HAP-1 (cell line): ENCODE measurements around the gene DIP2C.
A peak's percentile ranks its signal among the peaks of the same experiment; 100 is the strongest.
"Not testable (repeated sequence)": the region's sequence is repeated elsewhere in the genome, so short reads cannot be mapped to it uniquely, and the experiment has no call there.

Experiments used
- DNase-seq, 2 experiments: peaks; one replicate each; pipeline ENCODE4 v3.0.0-alpha.2; 2016 to 2020; ENCODE audit warnings: low spot score in 2 of 2
- H3K27me3 ChIP-seq: fragments of 250-450 bp; sonication (Bioruptor Pico); 2 replicates; pipeline ENCODE4 v1.5.1; 2020; ENCODE audit warnings: low read depth, mild to moderate bottlenecking, moderate library complexity
- H3K36me3 ChIP-seq: fragments of 250-450 bp; sonication (Bioruptor Pico); replicated peaks from 2 replicates; pipeline ENCODE4 v1.5.1; 2020; ENCODE audit warnings: mild to moderate bottlenecking
- H3K4me1 ChIP-seq: fragments of 250-450 bp; sonication (Bioruptor Pico); 2 replicates; pipeline ENCODE4 v1.5.1; 2020; ENCODE audit warnings: mild to moderate bottlenecking
- H3K4me3 ChIP-seq: fragments of 250-450 bp; sonication (Bioruptor Pico); 2 replicates; pipeline ENCODE4 v1.5.1; 2020; ENCODE audit warnings: mild to moderate bottlenecking, moderate library complexity
- H3K9me3 ChIP-seq: fragments of 250-450 bp; sonication (Bioruptor Pico); 2 replicates; pipeline ENCODE4 v1.5.1; 2020; ENCODE audit warnings: mild to moderate bottlenecking, moderate library complexity
- in situ Hi-C: fragments of 300-500 bp; cut with MboI; formaldehyde crosslinking; loops from 3 replicates; pipeline ENCODE4 v1.14.3; 2020; ENCODE audit warnings: low sequenced_read_pairs, inconsistent platforms, mixed read lengths

Gene DIP2C

GRCh38 chr10:522350-522749 is 167.1 kb downstream of the DIP2C start:
- H3K4me3 ChIP-seq: no peak overlapping the region
- no peak for DNase-seq
- in situ Hi-C loops: loop anchor here (25.0 kb wide), 1 partner anchor 265 kb away; no protein-coding TSS in a partner anchor
- H3K36me3 ChIP-seq: no peaks in the 10 kb centered on the region
- H3K9me3 ChIP-seq: no peaks in the 10 kb centered on the region
- H3K27me3 ChIP-seq: no peaks in the 10 kb centered on the region
- H3K4me1 ChIP-seq: peaks cover 10% of the 10 kb centered on the region

GRCh38 chr10:521261-522250 is 167.9 kb downstream of the DIP2C start:
- Histone ChIP-seq H3K27me3 (no peaks in the 10 kb centered on the region), H3K36me3 (no peaks in the 10 kb centered on the region), H3K4me1 (peaks cover 10% of the 10 kb centered on the region), H3K9me3 (no peaks in the 10 kb centered on the region), H3K4me3 (no peak overlapping the region)
- in situ Hi-C loops: loop anchor here (25.0 kb wide), 1 partner anchor 266 kb away; no protein-coding TSS in a partner anchor
- DNase-seq: no peak

- Histone ChIP-seq H3K36me3 (no peaks in the 10 kb centered on the region), H3K4me1 (peaks cover 10% of the 10 kb centered on the region), H3K4me3 (no peak overlapping the region), H3K27me3 (no peaks in the 10 kb centered on the region), H3K9me3 (no peaks in the 10 kb centered on the region)
- DNase-seq: peak in 1 of 2 experiments; percentile 53
- in situ Hi-C loops: loop anchor here (25.0 kb wide), 1 partner anchor 267 kb away; no protein-coding TSS in a partner anchor
Observed at GRCh38 chr10:520402-520787, 169.1 kb downstream of the DIP2C start.

- Histone ChIP-seq H3K4me3 (no peak overlapping the region), H3K36me3 (no peaks in the 10 kb centered on the region), H3K9me3 (no peaks in the 10 kb centered on the region), H3K4me1 (peaks cover 10% of the 10 kb centered on the region), H3K27me3 (no peaks in the 10 kb centered on the region)
- in situ Hi-C loops: loop anchor here (25.0 kb wide), 1 partner anchor 267 kb away; no protein-coding TSS in a partner anchor
- no peak for DNase-seq
Observed at GRCh38 chr10:519716-520401, 169.6 kb downstream of the DIP2C start.

- in situ Hi-C loops: loop anchor here (25.0 kb wide), 1 partner anchor 268 kb away; no protein-coding TSS in a partner anchor
- Histone ChIP-seq H3K9me3 (no peaks in the 10 kb centered on the region), H3K36me3 (no peaks in the 10 kb centered on the region), H3K4me3 (no peak overlapping the region), H3K27me3 (no peaks in the 10 kb centered on the region), H3K4me1 (peaks cover 10% of the 10 kb centered on the region)
- no peak for DNase-seq
Observed at GRCh38 chr10:519055-519715, 170.3 kb downstream of the DIP2C start.

- no peak for DNase-seq
- Histone ChIP-seq H3K9me3 (no peaks in the 10 kb centered on the region), H3K4me3 (no peak overlapping the region), H3K36me3 (no peaks in the 10 kb centered on the region), H3K4me1 (peaks cover 10% of the 10 kb centered on the region), H3K27me3 (no peaks in the 10 kb centered on the region)
- in situ Hi-C loops: loop anchor here (25.0 kb wide), 1 partner anchor 269 kb away; no protein-coding TSS in a partner anchor
Observed at GRCh38 chr10:517872-518475, 171.5 kb downstream of the DIP2C start.

GRCh38 chr10:517241-517830 is 172.1 kb downstream of the DIP2C start:
- Histone ChIP-seq H3K4me3 (no peak overlapping the region), H3K4me1 (peaks cover 10% of the 10 kb centered on the region), H3K36me3 (no peaks in the 10 kb centered on the region), H3K27me3 (no peaks in the 10 kb centered on the region), H3K9me3 (no peaks in the 10 kb centered on the region)
- no peak for DNase-seq
- in situ Hi-C loops: loop anchor here (25.0 kb wide), 1 partner anchor 270 kb away; no protein-coding TSS in a partner anchor

GRCh38 chr10:516764-517163 is 172.7 kb downstream of the DIP2C start:
- H3K27me3 ChIP-seq: no peaks in the 10 kb centered on the region
- no peaks in the 10 kb centered on the region for H3K9me3 ChIP-seq
- H3K4me1 ChIP-seq: peaks cover 12% of the 10 kb centered on the region
- H3K4me3 ChIP-seq: no peak overlapping the region
- DNase-seq: no peak
- in situ Hi-C loops: loop anchor here (25.0 kb wide), 1 partner anchor 271 kb away; no protein-coding TSS in a partner anchor
- no peaks in the 10 kb centered on the region for H3K36me3 ChIP-seq

- Histone ChIP-seq H3K4me1 (peaks cover 8% of the 10 kb centered on the region), H3K27me3 (no peaks in the 10 kb centered on the region), H3K36me3 (no peaks in the 10 kb centered on the region), H3K9me3 (no peaks in the 10 kb centered on the region), H3K4me3 (no peak overlapping the region)
- in situ Hi-C loops: loop anchor here (25.0 kb wide), 1 partner anchor 272 kb away; no protein-coding TSS in a partner anchor
- no peak for DNase-seq
Observed at GRCh38 chr10:515674-516073, 173.8 kb downstream of the DIP2C start.

GRCh38 chr10:514137-514671 is 175.3 kb downstream of the DIP2C start:
- in situ Hi-C loops: loop anchor here (25.0 kb wide), 1 partner anchor 273 kb away; no protein-coding TSS in a partner anchor
- DNase-seq: no peak
- no peaks in the 10 kb centered on the region for H3K27me3 ChIP-seq
- H3K9me3 ChIP-seq: no peaks in the 10 kb centered on the region
- peaks cover 7% of the 10 kb centered on the region for H3K4me1 ChIP-seq
- H3K36me3 ChIP-seq: no peaks in the 10 kb centered on the region
- no peak overlapping the region for H3K4me3 ChIP-seq

- in situ Hi-C loops: loop anchor here (25.0 kb wide), 1 partner anchor 274 kb away; no protein-coding TSS in a partner anchor
- H3K4me1 ChIP-seq: peaks cover 7% of the 10 kb centered on the region
Observed at GRCh38 chr10:513393-513792, 176.1 kb downstream of the DIP2C start.

GRCh38 chr10:512661-513060 is 176.8 kb downstream of the DIP2C start:
- not testable (repeated sequence) for H3K9me3 ChIP-seq, H3K4me1 ChIP-seq, H3K4me3 ChIP-seq, DNase-seq, H3K27me3 ChIP-seq, H3K36me3 ChIP-seq
- in situ Hi-C loops: loop anchor here (25.0 kb wide), 1 partner anchor 275 kb away; no protein-coding TSS in a partner anchor

More at GRCh38 chr10:513393-513792, 176.1 kb downstream of the DIP2C start:
- no peaks in the 10 kb centered on the region for H3K36me3 ChIP-seq
- no peak for DNase-seq
- no peaks in the 10 kb centered on the region for H3K9me3 ChIP-seq
- no peak overlapping the region for H3K4me3 ChIP-seq
- H3K27me3 ChIP-seq: no peaks in the 10 kb centered on the region
